ENCODE data around the gene KCNG2.

- TF ChIP-seq, protein P1, sequence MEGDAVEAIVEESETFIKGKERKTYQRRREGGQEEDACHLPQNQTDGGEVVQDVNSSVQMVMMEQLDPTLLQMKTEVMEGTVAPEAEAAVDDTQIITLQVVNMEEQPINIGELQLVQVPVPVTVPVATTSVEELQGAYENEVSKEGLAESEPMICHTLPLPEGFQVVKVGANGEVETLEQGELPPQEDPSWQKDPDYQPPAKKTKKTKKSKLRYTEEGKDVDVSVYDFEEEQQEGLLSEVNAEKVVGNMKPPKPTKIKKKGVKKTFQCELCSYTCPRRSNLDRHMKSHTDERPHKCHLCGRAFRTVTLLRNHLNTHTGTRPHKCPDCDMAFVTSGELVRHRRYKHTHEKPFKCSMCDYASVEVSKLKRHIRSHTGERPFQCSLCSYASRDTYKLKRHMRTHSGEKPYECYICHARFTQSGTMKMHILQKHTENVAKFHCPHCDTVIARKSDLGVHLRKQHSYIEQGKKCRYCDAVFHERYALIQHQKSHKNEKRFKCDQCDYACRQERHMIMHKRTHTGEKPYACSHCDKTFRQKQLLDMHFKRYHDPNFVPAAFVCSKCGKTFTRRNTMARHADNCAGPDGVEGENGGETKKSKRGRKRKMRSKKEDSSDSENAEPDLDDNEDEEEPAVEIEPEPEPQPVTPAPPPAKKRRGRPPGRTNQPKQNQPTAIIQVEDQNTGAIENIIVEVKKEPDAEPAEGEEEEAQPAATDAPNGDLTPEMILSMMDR (conservative IDR thresholded peaks at IDR 0.05): no peak
- no peak for TF ChIP-seq EZH2 (IDR thresholded peaks at IDR 0.05; ENCODE audit: low read depth)
These were observed 118.4 kb downstream of the KCNG2 start for GRCh38 chr18:79916128-79916494.
